ENCODE data around the gene ASB18. TPM values are rescaled to one million over a fixed set of nuclear protein-coding genes. Genes with fewer than 3 reads are reported as not detected.
A peak's percentile ranks its signal among the peaks of the same experiment; 100 is the strongest.

ASB18 gene
- total and polyA plus RNA-seq, 2 donors from 2014 or later = not detected

- peaks cover 44% of the 10 kb centered on the region for H3K27me3 ChIP-seq (ENCODE audit: control insufficient read depth, insufficient read depth, low read length)
- no peak overlapping the region for H3K9ac ChIP-seq (ENCODE audit: low read length in 3 of 3)
- H3K9me3 ChIP-seq (ENCODE audit: control insufficient read depth in 2 of 3, insufficient read depth in 1 of 3, low read length in 3 of 3) = no peaks in the 10 kb centered on the region
- DNase-seq (peak in 1 of 5 donors; percentile 43), FAIRE-seq (no peak)
- no peaks in the 10 kb centered on the region for H3K36me3 ChIP-seq (ENCODE audit: control insufficient read depth in 2 of 3, insufficient read depth in 3 of 3, low read length in 3 of 3)
- TF ChIP-seq CTCF (IDR thresholded peaks at IDR 0.05; ENCODE audit: borderline replicate concordance, extremely low read depth, insufficient read depth) = peak; percentile 17
- H3K27ac ChIP-seq (ENCODE audit: low read depth in 2 of 2, low read length in 2 of 2) = no peak overlapping the region
- H3K4me1 ChIP-seq (ENCODE audit: control insufficient read depth in 2 of 3, insufficient read depth in 2 of 3, low read depth in 1 of 3, low read length in 3 of 3) = peaks cover 0 to 2% (median 0%) of the 10 kb centered on the region in 3 donors
- intact Hi-C loops (cut with DNase I) = loop anchor here (5.0 kb wide), 1 partner anchor 409 kb away; no protein-coding TSS in a partner anchor
- H3K4me3 ChIP-seq (ENCODE audit: low read length in 3 of 3) = no peak overlapping the region
These were observed 87.8 kb downstream of the ASB18 start for GRCh38 chr2:236176417-236176816.

GRCh38 chr2:236175548-236176150, 88.6 kb downstream of the ASB18 start:
- no peak for FAIRE-seq
- TF ChIP-seq CTCF (IDR thresholded peaks at IDR 0.05; ENCODE audit: borderline replicate concordance, extremely low read depth, insufficient read depth) = no peak
- intact Hi-C loops (cut with DNase I) = loop anchor here (5.0 kb wide), 1 partner anchor 408 kb away; no protein-coding TSS in a partner anchor

GRCh38 chr2:236173729-236174607, 90.2 kb downstream of the ASB18 start:
- Histone ChIP-seq H3K9ac (ENCODE audit: low read length in 3 of 3) (no peak overlapping the region), H3K27me3 (ENCODE audit: control insufficient read depth, insufficient read depth, low read length) (peaks cover 57% of the 10 kb centered on the region), H3K4me3 (ENCODE audit: low read length in 3 of 3) (no peak overlapping the region), H3K36me3 (ENCODE audit: control insufficient read depth in 2 of 3, insufficient read depth in 3 of 3, low read length in 3 of 3) (no peaks in the 10 kb centered on the region), H3K4me1 (ENCODE audit: control insufficient read depth in 2 of 3, insufficient read depth in 2 of 3, low read depth in 1 of 3, low read length in 3 of 3) (peaks cover 0 to 2% (median 0%) of the 10 kb centered on the region in 3 donors), H3K9me3 (ENCODE audit: control insufficient read depth in 2 of 3, insufficient read depth in 1 of 3, low read length in 3 of 3) (no peaks in the 10 kb centered on the region), H3K27ac (ENCODE audit: low read depth in 2 of 2, low read length in 2 of 2) (no peak overlapping the region)
- DNase-seq (peak in 1 of 5 donors; percentile 51), FAIRE-seq (no peak)
- TF ChIP-seq CTCF (IDR thresholded peaks at IDR 0.05; ENCODE audit: borderline replicate concordance, extremely low read depth, insufficient read depth) = no peak
- intact Hi-C loops (cut with DNase I) = no loop called here

More at GRCh38 chr2:236175548-236176150, 88.6 kb downstream of the ASB18 start:
- H3K27me3 ChIP-seq (ENCODE audit: control insufficient read depth, insufficient read depth, low read length) = peaks cover 52% of the 10 kb centered on the region
- H3K4me1 ChIP-seq (ENCODE audit: control insufficient read depth in 2 of 3, insufficient read depth in 2 of 3, low read depth in 1 of 3, low read length in 3 of 3) = peaks cover 0 to 2% (median 0%) of the 10 kb centered on the region in 3 donors
- DNase-seq = peak in 1 of 5 donors; percentile 34
- no peak overlapping the region for H3K9ac ChIP-seq (ENCODE audit: low read length in 3 of 3)
- H3K27ac ChIP-seq (ENCODE audit: low read depth in 2 of 2, low read length in 2 of 2) = no peak overlapping the region
- H3K36me3 ChIP-seq (ENCODE audit: control insufficient read depth in 2 of 3, insufficient read depth in 3 of 3, low read length in 3 of 3) = no peaks in the 10 kb centered on the region
- H3K9me3 ChIP-seq (ENCODE audit: control insufficient read depth in 2 of 3, insufficient read depth in 1 of 3, low read length in 3 of 3) = no peaks in the 10 kb centered on the region
- H3K4me3 ChIP-seq (ENCODE audit: low read length in 3 of 3) = no peak overlapping the region

All from kidney (tissue), 14 donors.